PFSK-1 (cell line): ENCODE data around the gene RAD54L.

ENCODE experiments used
- FOXP2 ChIP-seq: optimal IDR thresholded peaks from 2 replicates; pipeline ENCODE3; 2011; ENCODE audit warnings: borderline replicate concordance, control low read depth, inconsistent platforms; ENCODE audit not compliant: insufficient read depth; ENCODE audit errors: extremely low read length, extremely low read depth
- POLR2AphosphoS5 ChIP-seq: IDR thresholded peaks from 2 replicates; pipeline ENCODE4 v1.6.1; 2012; ENCODE audit warnings: low read depth, mild to moderate bottlenecking, control low read depth, low read length, moderate library complexity
- SIN3A ChIP-seq: IDR thresholded peaks from 2 replicates; pipeline ENCODE4 v1.6.1; 2012; ENCODE audit warnings: mild to moderate bottlenecking, low read length, moderate library complexity, borderline replicate concordance; ENCODE audit not compliant: insufficient read depth
- TAF1 ChIP-seq: IDR thresholded peaks from 2 replicates; pipeline ENCODE4 v1.6.1; 2012; ENCODE audit warnings: low read length, control low read depth, borderline replicate concordance; ENCODE audit not compliant: insufficient read depth
- TF ChIP-seq, protein P1 (sequence below), 2 experiments: IDR thresholded peaks; 2 replicates each; pipeline versions ENCODE4 v1.6.1 to v1.8.0; 2011 to 2012; ENCODE audit warnings: low read depth in 2 of 2, low read length in 2 of 2, control low read depth in 1 of 2, inconsistent platforms in 1 of 2, mild to moderate bottlenecking in 1 of 2, moderate library complexity in 1 of 2; ENCODE audit not compliant: insufficient read depth in 1 of 2

RAD54L gene

DNA sequence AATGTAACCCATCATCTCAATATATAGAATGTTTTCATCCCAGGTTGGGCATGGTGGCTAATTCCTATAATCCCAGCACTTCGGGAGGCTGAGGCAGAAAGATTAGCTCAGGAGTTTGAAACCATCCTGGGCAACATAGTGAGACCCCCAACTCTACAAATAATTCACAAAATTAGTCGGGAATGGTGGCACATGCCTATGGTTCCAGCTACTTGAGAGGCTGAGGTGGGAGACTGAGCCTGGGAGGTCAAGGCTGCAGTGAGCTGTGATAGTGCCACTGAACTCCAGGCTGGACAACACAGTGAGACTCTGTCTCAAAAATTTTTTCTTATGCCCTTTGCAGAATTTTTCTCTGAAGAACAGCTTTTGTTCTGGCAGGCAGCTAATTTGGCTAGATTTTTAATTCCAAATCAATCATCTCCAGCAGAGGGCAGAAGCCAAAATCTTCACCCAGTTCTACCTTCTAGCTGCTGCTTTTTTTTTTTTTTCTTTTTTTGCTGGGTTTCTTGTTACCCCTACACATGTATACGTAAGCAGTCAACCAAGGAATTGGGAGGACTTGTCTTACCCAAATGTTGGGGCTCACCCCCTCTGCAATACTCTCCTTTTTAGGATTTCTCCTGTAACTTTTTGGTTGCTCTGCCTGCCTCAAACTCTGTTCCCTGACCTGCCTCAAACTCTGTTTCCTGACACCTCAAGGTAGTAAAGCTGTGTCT, 2.7 kb upstream of the RAD54L start:
- TF ChIP-seq TAF1 (no peak), FOXP2 (no peak), SIN3A (no peak), POLR2AphosphoS5 (no peak)
- TF ChIP-seq, protein P1, sequence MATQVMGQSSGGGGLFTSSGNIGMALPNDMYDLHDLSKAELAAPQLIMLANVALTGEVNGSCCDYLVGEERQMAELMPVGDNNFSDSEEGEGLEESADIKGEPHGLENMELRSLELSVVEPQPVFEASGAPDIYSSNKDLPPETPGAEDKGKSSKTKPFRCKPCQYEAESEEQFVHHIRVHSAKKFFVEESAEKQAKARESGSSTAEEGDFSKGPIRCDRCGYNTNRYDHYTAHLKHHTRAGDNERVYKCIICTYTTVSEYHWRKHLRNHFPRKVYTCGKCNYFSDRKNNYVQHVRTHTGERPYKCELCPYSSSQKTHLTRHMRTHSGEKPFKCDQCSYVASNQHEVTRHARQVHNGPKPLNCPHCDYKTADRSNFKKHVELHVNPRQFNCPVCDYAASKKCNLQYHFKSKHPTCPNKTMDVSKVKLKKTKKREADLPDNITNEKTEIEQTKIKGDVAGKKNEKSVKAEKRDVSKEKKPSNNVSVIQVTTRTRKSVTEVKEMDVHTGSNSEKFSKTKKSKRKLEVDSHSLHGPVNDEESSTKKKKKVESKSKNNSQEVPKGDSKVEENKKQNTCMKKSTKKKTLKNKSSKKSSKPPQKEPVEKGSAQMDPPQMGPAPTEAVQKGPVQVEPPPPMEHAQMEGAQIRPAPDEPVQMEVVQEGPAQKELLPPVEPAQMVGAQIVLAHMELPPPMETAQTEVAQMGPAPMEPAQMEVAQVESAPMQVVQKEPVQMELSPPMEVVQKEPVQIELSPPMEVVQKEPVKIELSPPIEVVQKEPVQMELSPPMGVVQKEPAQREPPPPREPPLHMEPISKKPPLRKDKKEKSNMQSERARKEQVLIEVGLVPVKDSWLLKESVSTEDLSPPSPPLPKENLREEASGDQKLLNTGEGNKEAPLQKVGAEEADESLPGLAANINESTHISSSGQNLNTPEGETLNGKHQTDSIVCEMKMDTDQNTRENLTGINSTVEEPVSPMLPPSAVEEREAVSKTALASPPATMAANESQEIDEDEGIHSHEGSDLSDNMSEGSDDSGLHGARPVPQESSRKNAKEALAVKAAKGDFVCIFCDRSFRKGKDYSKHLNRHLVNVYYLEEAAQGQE (IDR thresholded peaks at IDR 0.05; ENCODE audit: insufficient read depth in 1 of 2, low read depth in 2 of 2, low read length in 2 of 2) = no peak

GRCh38 chr1:46246548-46247435, 771 bp upstream of the RAD54L start:
- TF ChIP-seq POLR2AphosphoS5 (no peak; the same call in 1 of the 2 replicates), FOXP2 (no peak), TAF1 (no peak), SIN3A (no peak)
- TF ChIP-seq, protein P1 (IDR thresholded peaks at IDR 0.05; ENCODE audit: insufficient read depth in 1 of 2, low read depth in 2 of 2, low read length in 2 of 2) = no peak

DNA sequence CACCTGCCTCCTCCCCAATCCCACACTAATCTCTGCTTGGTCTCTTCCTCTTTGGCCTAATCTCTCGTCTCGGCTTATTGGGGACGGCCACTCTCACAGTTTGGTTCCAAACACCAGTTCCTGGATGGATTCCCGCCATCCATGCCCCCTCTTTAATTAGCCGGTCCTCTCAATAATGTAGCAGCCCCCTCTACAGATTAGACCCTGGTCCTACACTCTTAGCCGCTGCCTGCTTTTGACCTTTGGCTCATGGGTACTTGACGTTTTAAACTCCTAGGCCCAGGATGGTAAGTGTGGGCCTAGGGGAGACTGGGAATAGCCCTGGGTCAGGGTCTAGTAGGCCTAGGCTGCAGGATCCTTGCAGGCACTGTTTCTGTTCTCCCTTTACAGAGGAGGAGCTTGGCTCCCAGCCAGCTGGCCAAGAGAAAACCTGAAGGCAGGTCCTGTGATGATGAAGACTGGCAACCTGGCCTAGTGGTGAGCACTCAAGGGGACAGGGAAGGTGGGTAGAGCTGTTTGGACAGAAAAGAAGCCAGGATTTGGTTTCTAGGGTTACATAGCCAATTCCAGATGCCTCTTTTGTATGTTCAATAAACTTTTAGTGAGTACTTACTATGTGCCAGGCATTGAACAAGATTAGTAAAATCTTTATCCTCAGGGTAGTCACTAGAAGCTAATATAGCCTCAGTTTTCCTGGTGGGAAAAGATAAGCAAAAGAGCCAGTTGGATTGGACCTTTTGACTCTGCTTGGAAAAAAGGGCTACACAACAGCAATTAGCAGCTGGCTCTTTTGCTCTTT, 758 bp downstream of the RAD54L start:
- no peak for TF ChIP-seq TAF1
- TF ChIP-seq, protein P1 (IDR thresholded peaks at IDR 0.05; ENCODE audit: insufficient read depth in 1 of 2, low read depth in 2 of 2, low read length in 2 of 2) = no peak
- no peak for TF ChIP-seq POLR2AphosphoS5
- no peak for TF ChIP-seq SIN3A
- no peak for TF ChIP-seq FOXP2

DNA sequence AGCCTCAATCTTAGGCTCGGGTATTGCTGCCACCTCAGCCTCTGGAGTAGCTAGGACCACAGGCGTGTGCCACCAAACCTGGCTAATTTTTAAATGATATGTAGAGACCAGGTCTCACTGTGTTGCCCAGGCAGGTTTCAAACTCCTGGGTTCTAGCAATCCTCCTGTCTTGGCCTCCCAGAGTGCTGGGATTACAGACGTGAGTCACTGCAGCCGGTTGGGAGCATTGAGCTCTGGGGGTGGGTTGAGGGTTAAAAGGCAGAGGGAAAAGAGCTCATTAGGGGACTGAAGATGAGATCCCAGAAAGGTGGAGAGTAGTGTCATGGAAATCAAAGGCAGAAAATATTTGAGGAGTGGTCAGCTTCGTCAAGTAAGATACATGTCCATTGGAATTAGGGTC, 7.1 kb downstream of the RAD54L start:
- TF ChIP-seq POLR2AphosphoS5 = no peak
- TF ChIP-seq SIN3A = no peak
- TF ChIP-seq FOXP2 = no peak
- no peak for TF ChIP-seq TAF1
- TF ChIP-seq, protein P1 (IDR thresholded peaks at IDR 0.05; ENCODE audit: insufficient read depth in 1 of 2, low read depth in 2 of 2, low read length in 2 of 2) = no peak
